Daoy (cell line): ENCODE measurements around the gene VRK2. TPM values are rescaled to one million over a fixed set of nuclear protein-coding genes. Genes with fewer than 3 reads are reported as not detected.
"Not testable (repeated sequence)": the region's sequence is repeated elsewhere in the genome, so short reads cannot be mapped to it uniquely, and the experiment has no call there.

ENCODE experiments used
- DNase-seq: peaks from one replicate; pipeline ENCODE4 v3.0.0-alpha.2; 2015; ENCODE audit warnings: low read depth
- total RNA-seq: library from RNA; depleted of rRNA; stranded (reverse); fragments of >200 nt; shearing (Covaris generic); gene quantifications from 2 replicates; pipeline ENCODE4 v1.2.3, GENCODE V29; 2014

Gene VRK2
- total RNA-seq, 1 experiment from 2014 or later, result 24.3 TPM

GRCh38 chr2:58107803-58108710, 61.5 kb downstream of the VRK2 start:
- peak; percentile 87 for DNase-seq

- peak; percentile 27 for DNase-seq
These were observed 62.9 kb downstream of the VRK2 start for GRCh38 chr2:58109481-58109880.

DNA sequence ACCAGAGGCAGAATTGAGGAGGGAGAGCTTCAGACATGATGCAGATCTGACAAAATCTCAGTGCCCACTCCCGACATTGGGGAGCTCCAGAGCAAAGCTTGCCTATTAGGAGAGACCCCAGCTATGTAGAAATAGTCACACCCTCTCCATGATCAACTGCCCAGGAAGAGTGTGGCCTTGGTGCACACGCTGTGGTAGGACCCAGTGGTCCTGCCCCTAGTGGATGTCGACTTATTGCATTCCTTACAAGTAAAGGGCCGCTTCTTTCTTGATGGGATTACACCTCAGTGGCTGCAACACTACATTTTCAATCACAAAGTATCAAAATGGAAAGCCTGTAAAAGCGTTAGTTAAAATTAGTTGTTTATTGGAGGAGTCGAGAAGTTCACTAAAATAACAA, 64.2 kb downstream of the VRK2 start:
- DNase-seq, result no peak

GRCh38 chr2:58113563-58113962, 67.0 kb downstream of the VRK2 start:
- not testable (repeated sequence) for DNase-seq

GRCh38 chr2:58120626-58121229, 74.1 kb downstream of the VRK2 start:
- DNase-seq, result no peak

DNA sequence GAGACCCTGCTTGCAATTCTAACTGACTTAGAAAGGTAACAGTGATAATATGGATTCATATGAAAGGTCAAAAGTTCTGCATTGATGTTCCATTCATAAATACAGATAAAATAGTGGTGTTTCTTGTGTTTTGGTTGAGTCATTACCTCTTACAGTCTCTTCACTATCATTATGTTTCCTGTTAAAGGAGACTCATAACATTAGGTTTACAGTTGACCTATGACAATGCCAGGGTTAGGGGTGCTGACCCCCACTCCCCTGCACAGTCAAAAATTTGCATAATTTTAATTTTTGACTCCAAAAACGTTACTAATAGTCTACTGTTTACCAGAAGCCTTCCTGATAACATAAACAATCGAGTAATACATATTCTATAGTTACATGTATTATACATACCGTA, 75.4 kb downstream of the VRK2 start:
- no peak for DNase-seq

DNA sequence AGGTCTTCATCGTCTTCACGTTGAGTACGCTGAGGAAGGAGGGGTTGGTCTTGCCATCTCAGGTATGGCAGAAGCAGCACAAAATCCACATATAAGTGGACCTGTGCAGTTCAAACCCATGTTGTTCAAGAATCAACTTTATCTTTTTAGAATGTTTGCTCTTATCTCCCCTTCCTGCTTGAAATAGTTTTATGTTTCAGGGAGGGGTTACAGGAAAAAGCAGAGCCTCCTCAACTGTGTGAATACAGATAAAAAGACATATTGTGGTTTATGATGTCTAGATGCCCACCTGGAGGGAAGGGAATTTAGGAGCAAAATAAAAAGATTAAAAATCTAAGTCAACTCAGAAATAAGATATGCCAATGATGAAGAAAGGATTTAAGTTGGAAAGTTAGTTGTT, 75.9 kb downstream of the VRK2 start:
- DNase-seq, result no peak

DNA sequence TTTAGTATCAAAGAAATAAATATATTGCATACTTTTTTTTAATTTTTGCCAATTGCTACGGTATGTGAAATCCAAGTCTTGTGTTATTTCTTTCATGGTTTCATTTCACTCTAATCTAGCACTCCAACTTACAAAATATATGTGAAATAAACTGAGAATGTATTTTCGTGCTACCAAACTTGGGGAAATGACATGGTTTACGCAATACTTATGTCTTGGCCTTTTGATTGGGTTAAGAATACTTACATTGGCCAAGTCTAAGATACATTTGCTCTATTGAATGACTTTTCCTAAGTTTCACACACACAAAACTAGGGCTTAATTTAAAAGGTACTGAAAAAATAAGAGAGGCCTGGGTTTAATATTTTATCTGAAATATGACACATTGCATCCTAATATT, 80.5 kb downstream of the VRK2 start:
- DNase-seq, result no peak

DNA sequence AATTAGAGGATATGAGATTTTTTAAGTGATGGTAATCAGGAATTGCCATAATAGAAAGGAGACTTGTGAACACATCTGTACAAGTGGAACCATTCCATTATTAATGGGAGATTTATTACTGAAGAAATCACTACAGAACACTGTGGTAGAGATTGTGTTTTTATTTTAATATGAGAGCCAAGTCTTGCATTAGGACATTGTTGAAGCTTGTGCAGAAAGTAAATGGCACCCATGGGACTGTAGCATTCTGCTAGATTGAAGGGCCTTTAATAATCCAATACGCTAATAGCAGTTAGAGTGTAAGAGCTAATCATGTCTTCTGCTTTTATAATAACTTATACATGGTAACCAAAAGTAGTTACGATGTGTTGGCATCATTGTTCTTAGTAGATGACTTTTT, 83.6 kb downstream of the VRK2 start:
- no peak for DNase-seq

DNA sequence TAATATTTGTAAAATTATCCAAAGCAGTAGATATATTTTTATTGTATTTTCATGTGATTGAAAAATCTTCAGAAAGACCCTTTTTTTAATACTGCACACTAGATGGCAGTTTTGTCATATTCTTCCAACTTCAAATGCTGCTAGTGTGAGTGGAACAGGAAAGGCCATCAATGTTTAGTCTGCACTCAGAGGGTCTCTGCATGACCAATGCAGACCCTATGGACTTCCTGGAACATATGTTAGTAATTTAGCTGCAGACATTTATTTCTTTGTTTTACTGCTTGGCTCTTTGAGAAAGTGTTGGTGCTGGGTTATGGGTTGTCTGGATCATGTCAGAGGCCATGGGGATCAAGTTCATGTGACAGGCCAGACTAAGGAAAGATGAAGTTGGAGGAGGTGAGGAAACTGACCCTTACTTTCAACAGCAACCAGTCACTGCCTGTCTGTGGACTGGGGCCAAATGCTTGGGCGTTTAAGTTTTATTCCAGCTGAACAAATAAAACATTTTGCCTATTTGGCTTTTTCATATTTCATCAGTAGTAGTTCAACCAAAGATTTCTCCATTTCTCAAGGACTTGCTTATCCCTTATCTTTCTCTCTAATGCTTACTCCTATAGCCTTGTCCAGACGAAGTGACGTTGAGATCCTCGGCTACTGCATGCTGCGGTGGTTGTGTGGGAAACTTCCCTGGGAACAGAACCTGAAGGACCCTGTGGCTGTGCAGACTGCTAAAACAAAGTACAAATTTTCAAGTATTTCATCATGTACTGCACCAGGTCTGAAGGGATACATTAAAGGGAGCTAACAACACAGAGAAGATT, 84.8 kb downstream of the VRK2 start:
- no peak for DNase-seq

DNA sequence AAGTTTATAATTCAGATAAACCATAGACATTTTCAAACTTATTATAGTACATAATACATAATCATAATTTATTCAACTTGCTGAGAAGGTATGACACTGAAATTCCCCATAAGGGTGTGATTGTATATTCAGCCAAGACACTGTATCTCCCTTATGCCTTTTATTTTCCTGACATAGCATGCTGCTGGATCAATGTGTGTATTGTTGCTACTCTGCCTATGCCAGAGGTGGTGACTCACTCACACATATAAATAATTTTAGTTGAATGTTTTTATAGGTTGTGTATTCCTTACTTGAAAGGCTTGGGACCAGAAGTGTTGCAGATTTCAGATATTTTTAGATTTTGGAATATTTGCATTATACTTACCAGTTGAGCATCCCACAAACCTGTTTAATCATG, 86.8 kb downstream of the VRK2 start:
- no peak for DNase-seq

- DNase-seq, result no peak
These were observed 89.3 kb downstream of the VRK2 start for GRCh38 chr2:58135861-58136260.

GRCh38 chr2:58137221-58137620, 90.6 kb downstream of the VRK2 start:
- no peak for DNase-seq

DNA sequence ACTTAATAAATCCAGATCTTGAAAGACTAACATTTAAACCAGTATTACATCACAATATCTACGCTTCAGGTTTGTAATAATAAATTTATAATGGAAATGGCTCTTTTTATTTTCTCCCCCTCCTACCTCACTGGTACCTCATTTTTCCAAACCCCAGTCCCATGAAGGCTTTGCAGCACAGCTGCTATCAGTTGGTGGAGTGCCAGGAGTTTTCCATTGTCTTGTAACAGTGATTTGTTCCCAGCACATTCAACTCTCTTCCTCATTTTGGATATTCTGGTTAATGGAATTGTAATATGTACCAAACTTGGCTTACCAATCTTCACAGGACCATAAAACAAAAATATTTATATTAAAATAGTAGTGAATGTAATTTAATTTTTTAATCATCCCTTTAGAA, 91.2 kb downstream of the VRK2 start:
- no peak for DNase-seq

DNA sequence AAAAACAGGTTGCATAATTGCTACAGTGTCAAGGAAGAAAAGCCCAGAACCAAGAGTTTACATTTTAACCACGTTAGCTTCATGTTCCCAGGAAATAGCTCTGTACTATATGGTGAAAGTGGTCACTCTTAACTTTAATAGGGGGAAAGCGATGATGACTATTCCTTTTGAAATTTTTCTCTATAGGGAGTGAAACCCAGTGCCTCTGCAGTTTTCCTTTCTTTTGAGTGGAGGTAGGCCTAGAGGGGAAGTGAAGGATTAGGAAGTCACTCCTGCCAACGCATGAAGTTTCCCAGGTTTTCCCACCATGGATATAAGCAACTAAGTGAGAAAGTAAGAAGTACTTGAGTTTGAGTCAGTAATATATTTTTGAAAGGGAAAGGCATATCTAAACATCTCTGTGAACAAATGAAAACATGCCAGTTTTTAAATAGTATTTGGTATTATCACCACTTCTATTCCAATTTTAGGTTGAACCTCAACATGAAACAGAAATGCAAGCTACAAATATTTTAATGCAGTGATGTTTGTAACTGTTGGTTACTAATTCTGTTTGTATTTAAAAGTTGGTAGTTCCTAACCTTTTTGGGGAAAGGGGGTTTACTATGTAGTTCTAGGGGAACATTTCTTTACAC, 91.9 kb downstream of the VRK2 start:
- no peak for DNase-seq

GRCh38 chr2:58140508-58141072, 94.0 kb downstream of the VRK2 start:
- no peak for DNase-seq

- not testable (repeated sequence) for DNase-seq
These were observed 99.2 kb downstream of the VRK2 start for GRCh38 chr2:58145769-58146168.

DNA sequence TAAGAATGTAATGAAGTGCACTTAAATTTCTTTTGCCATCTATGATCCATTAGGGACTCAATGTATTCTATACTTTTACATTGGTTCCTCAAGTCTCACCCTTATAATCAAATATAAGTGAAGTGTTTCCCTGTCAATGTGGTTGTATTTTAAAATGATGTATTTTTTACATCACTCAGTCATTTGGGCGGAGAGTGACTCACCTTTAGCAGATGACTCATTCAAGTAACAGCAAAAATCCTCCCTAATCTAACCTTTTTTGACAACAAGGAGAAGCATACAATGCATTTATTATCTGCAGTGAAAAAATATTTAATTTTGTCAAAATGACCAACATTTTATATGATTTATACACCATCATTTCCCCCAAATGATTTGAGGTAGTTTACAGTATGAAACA, 100.1 kb downstream of the VRK2 start:
- DNase-seq, result peak; percentile 42

DNA sequence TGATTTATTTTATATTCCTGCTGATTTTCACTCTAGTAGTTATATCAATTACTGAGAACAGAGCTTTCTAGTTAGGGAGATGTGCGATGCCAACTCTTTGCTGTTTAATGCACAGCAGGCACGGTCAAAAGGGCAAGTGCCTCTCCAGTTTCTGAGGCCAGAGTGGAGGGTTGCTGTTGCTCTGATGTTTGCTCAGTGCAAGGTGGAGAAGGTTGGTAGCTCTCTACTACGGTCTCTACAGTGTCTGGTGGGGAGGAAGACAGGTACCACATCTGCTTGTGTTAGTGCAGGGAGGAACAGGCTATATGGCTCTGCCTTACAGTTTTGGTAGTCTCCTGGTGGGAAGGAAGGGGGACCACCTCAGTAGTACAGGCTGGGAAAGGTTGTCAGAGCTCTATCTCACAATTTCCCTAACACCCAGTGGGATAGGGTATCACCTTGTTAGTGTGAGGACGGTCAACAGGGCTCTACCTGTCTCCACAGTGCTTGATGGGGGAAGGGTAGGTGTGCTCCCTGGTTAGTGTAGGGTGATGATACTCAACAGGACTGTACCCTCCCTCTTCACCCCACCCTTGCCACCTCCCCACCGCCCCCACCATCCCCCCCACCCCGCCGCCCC, 108.7 kb downstream of the VRK2 start:
- no peak for DNase-seq

GRCh38 chr2:58156780-58157179, 110.2 kb downstream of the VRK2 start:
- DNase-seq, result no peak

GRCh38 chr2:58157754-58158153, 111.1 kb downstream of the VRK2 start:
- no peak for DNase-seq
